HepG2 (cell line): ENCODE measurements around the gene DRC7. TPM values are rescaled to one million over a fixed set of nuclear protein-coding genes. Genes with fewer than 3 reads are reported as not detected.

Experiments
- GTF2F1 ChIP-seq: fragments of 150-350 bp; IDR thresholded peaks from 2 replicates; pipeline ENCODE4 v1.6.1; 2014; ENCODE audit warnings: low read length
- IKZF4 ChIP-seq: sonication (generic); formaldehyde crosslinking; IDR thresholded peaks from 2 replicates; pipeline ENCODE4 v1.5.1; 2020; ENCODE audit warnings: borderline replicate concordance, mild to moderate bottlenecking, low read depth, missing genetic modification reagents; ENCODE audit errors: not compliant biosample characterization
- JUND ChIP-seq: sonication (generic); formaldehyde crosslinking; IDR thresholded peaks from 2 replicates; pipeline ENCODE4 v1.8.0; 2022; ENCODE audit warnings: mild to moderate bottlenecking, missing genetic modification reagents
- KDM4B ChIP-seq: sonication (generic); formaldehyde crosslinking; IDR thresholded peaks from 2 replicates; pipeline ENCODE4 v1.4.0; 2020; ENCODE audit warnings: missing genetic modification reagents
- KDM5A ChIP-seq: fragments of 200-600 bp; sonication (generic); IDR thresholded peaks from 2 replicates; pipeline ENCODE4 v1.7.0; 2018; ENCODE audit warnings: antibody characterized with exemption, mild to moderate bottlenecking, low read length, borderline replicate concordance
- MATR3 ChIP-seq: sonication (generic); formaldehyde crosslinking; IDR thresholded peaks from 2 replicates; pipeline ENCODE4 v1.4.0; 2020; ENCODE audit warnings: missing genetic modification reagents
- MEF2D ChIP-seq: sonication (generic); formaldehyde crosslinking; IDR thresholded peaks from 2 replicates; pipeline ENCODE4 v1.5.1; 2020; ENCODE audit warnings: mild to moderate bottlenecking, missing genetic modification reagents
- SNAPC5 ChIP-seq: sonication (generic); formaldehyde crosslinking; IDR thresholded peaks from 2 replicates; pipeline ENCODE4 v1.8.1; 2023; ENCODE audit warnings: mild to moderate bottlenecking, missing genetic modification reagents, borderline replicate concordance
- THRA ChIP-seq: sonication (generic); formaldehyde crosslinking; IDR thresholded peaks from 2 replicates; pipeline ENCODE4 v1.4.0; 2020; ENCODE audit warnings: missing genetic modification reagents, borderline replicate concordance
- ZBTB38 ChIP-seq: sonication (generic); formaldehyde crosslinking; IDR thresholded peaks from 2 replicates; pipeline ENCODE4 v1.5.1; 2020; ENCODE audit warnings: mild to moderate bottlenecking, missing genetic modification reagents
- ZNF124 ChIP-seq: sonication (generic); formaldehyde crosslinking; IDR thresholded peaks from 2 replicates; pipeline ENCODE4 v1.4.0; 2020; ENCODE audit warnings: missing genetic modification reagents
- ZNF414 ChIP-seq: sonication (generic); formaldehyde crosslinking; IDR thresholded peaks from 2 replicates; pipeline ENCODE4 v1.5.0; 2020; ENCODE audit warnings: missing genetic modification reagents
- ZNF512 ChIP-seq: sonication (generic); formaldehyde crosslinking; IDR thresholded peaks from 2 replicates; pipeline ENCODE4 v1.4.0; 2020; ENCODE audit warnings: mild to moderate bottlenecking, missing genetic modification reagents
- ZNF577 ChIP-seq: sonication (generic); formaldehyde crosslinking; IDR thresholded peaks from 2 replicates; pipeline ENCODE4 v1.4.0; 2020; ENCODE audit warnings: mild to moderate bottlenecking, low read depth, missing genetic modification reagents, borderline replicate concordance
- ZNF629 ChIP-seq: sonication (generic); formaldehyde crosslinking; conservative IDR thresholded peaks from 2 replicates; pipeline ENCODE4 v1.5.0; 2020; ENCODE audit warnings: missing genetic modification reagents
- ZNF660 ChIP-seq: sonication (generic); formaldehyde crosslinking; IDR thresholded peaks from 2 replicates; pipeline ENCODE4 v1.5.1; 2020; ENCODE audit warnings: mild to moderate bottlenecking, low read depth, missing genetic modification reagents, borderline replicate concordance
- ZXDC ChIP-seq: sonication (generic); formaldehyde crosslinking; IDR thresholded peaks from 2 replicates; pipeline ENCODE4 v1.5.0; 2020; ENCODE audit warnings: mild to moderate bottlenecking, missing genetic modification reagents
- polyA plus RNA-seq, 8 experiments: library from polyadenylated mRNA; depleted of rRNA in 3 of 8; stranded (reverse) in 7 of 8; unstranded in 1 of 8; fragments of >200 nt; fragmentation: Illumina TruSeq in 4 of 8; extraction: Trizol in 4 of 8; gene quantifications; 2 replicates each; pipeline versions ENCODE4 v1.2.1 to v1.2.3, GENCODE V29; 2011 to 2016; ENCODE audit warnings: low read depth in 4 of 8, missing spikeins in 1 of 8, mixed read lengths in 1 of 8; ENCODE audit not compliant: insufficient read depth in 1 of 8
- total RNA-seq, 5 experiments: library from RNA; depleted of rRNA; stranded (reverse); fragments of >200 nt; fragmentation: Illumina TruSeq; extraction: Trizol; gene quantifications; 2 replicates each; pipeline ENCODE4 v1.2.3, GENCODE V29; 2016; ENCODE audit warnings: low read depth in 1 of 5

DRC7 gene
- total and polyA plus RNA-seq, 2 of the 13 experiments (the other 11 are each of a cell fraction or from before 2014, with no cell fraction given), result 2.7 to 3.4 TPM

- TF ChIP-seq ZXDC (CRISPR knock-in tag) (peak; percentile 77; the same call in 1 of the 2 replicates), ZNF660 (CRISPR knock-in tag) (no peak), GTF2F1 (no peak), ZNF414 (no peak), ZBTB38 (CRISPR knock-in tag) (peak; percentile 89; the same call in 1 of the 2 replicates), ZNF512 (no peak), MEF2D (CRISPR knock-in tag) (no peak), JUND (no peak), SNAPC5 (CRISPR knock-in tag) (no peak), ZNF124 (CRISPR knock-in tag) (no peak; the same call in 1 of the 2 replicates), KDM5A (peak; percentile 92), MATR3 (CRISPR knock-in tag) (no peak), THRA (peak; percentile 9; the same call in 1 of the 2 replicates), IKZF4 (peak; percentile 41), KDM4B (CRISPR knock-in tag) (no peak; the same call in 1 of the 2 replicates), ZNF629 (0 out of 2 replicates have a peak, but pooled peaks have one; percentile 1), ZNF577 (CRISPR knock-in tag) (peak; percentile 75; the same call in 1 of the 2 replicates)
Observed at GRCh38 chr16:57734925-57735754, 40.5 kb downstream of the DRC7 start (continued).
